Posterior cingulate gyrus (tissue), 11 donors: ENCODE data around the gene TM9SF3.

Experiments used
- DNase-seq, 10 donors: peaks; one replicate each; pipeline versions ENCODE4 v3.0.0 to v3.0.0-alpha.2; 2020 to 2021; ENCODE audit warnings: mixed read lengths in 3 of 10
- intact Hi-C: fragments of 100-400 bp; cut with DNase I; formaldehyde crosslinking; loops from one replicate; pipeline ENCODE4 v1.15.1; 2023

Gene TM9SF3

DNA sequence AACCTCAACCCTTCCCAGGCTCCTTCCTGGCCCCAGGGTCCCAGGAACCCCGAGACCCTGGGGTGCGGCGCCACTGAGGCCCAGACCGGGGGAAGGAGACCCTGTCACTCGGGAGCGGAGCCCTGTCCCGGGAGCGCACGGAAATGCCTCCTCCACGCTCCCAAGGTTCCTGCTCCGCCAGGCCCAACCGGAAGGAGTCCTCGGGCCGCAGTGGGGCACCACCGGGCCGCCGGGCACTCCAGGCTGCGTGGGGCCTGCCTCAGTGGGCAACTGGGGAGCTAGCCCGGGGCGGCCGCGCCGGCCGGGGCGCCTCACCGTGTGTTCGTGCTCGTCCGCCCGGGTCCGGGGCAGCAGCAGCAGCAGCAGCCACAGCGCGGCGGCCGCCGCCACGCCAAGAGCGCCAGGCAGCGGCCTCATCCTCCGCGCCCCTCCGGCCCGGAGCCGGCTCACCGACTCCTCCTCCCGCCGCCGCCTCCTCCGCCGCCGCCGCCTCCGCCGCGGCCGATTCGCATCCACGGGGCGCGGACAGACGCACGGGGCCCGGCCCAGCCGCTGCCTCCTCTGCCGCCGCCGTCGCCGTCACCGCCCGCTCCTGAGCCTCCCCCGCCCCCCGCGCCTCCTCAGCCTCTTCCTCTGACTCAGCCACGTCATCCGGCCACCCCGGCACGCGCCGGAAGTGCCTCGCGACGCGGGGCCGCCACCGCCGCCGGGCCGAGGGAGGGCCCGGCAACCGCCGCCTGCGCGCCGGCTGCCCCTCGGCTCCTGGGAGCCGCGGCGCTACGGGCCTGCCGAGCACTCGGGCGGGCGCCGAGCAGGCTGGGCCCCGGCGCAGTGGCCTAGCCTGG lies at the start of gene TM9SF3:
Gene TM9SF3 (minus strand): TSS at position 594 of the 845 bp plus-strand sequence. CDS start 177 bp downstream, at position 417.
- DNase-seq = peak; percentile 82 to 98 (median 90)
- intact Hi-C loops = loop anchor here (2.0 to 10.0 kb wide), 3 partner anchors 74 to 246 kb away; partner anchors contain the start of genes LCOR and TLL2

- intact Hi-C loops = no loop called here
- no peak for DNase-seq
Observed at GRCh38 chr10:96636551-96636950, 49.7 kb upstream of the TM9SF3 start.

- intact Hi-C loops = no loop called here
- DNase-seq = no peak
Observed at GRCh38 chr10:96632974-96633710, 46.3 kb upstream of the TM9SF3 start.

- intact Hi-C loops = no loop called here
- DNase-seq = no peak
Observed at GRCh38 chr10:96627292-96627691, 40.5 kb upstream of the TM9SF3 start.

- intact Hi-C loops = no loop called here
- DNase-seq = no peak
Observed at GRCh38 chr10:96626795-96627194, 40.0 kb upstream of the TM9SF3 start.

DNA sequence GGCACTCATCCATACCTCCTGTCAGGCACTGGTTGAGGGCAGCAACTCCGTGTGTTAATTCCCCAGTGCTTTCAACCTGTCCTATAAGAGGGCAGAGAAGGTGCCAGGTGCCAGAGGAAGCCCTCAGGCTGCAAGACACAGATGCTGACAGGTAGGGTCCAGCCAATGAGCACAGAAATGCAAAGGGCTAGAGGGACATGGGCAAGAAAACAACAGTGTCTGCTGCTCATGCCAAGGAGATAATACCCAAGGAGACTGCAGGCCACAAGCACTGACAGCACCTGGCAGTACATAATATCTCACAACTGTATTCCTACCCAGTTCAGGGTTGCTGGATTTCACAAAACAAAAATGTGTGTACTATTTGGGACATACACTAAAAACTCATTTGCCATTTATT lies 38.4 kb upstream of the TM9SF3 start:
- DNase-seq = no peak
- intact Hi-C loops = no loop called here

GRCh38 chr10:96622013-96622787 lies 35.4 kb upstream of the TM9SF3 start:
- no peak for DNase-seq
- intact Hi-C loops = no loop called here

DNA sequence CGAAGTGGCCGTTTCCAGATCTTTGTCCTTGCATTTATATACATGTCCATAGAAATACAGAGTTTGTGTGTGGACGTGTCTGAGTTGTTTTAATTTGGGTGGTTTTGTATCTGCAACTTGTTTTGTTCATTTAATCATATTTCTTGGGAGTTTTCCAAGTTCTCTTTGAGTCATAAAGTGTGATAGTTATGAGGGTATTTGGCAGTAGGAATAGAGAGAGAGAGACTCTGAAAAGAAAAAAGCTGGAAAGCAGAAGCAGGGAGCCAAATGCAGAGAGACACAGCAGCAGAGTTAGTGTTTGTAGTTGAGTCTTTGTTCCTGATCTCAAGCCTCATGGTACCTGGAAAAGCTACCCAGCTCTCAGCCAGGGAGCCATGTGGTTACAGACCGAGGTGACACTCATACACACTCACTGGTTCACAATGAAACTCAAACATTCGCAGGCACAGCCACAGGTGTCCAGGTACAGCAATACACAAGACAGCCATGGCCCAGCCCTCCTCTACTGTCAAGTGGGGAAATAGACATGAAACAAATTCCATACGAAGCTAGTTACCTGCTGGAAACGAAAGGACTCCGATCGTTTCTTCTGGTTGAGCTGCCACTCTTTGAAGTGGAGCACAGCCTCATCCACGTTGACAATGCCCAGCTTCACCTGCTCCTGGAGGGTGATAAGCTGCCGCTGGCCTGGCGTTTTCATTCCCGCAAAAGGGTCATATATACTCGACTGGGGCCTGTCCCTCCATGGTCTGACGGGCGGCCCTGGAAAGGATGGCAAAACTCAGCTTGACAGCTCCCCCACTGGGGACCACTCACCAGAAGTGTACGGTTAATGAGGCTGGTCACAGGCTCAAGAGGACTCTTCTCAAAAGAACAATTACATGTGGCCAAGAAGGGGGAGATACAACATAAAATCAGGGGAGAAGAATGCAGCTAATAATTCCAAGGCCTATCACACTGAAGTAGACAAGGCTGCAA lies 33.3 kb upstream of the TM9SF3 start:
- intact Hi-C loops = no loop called here

DNA sequence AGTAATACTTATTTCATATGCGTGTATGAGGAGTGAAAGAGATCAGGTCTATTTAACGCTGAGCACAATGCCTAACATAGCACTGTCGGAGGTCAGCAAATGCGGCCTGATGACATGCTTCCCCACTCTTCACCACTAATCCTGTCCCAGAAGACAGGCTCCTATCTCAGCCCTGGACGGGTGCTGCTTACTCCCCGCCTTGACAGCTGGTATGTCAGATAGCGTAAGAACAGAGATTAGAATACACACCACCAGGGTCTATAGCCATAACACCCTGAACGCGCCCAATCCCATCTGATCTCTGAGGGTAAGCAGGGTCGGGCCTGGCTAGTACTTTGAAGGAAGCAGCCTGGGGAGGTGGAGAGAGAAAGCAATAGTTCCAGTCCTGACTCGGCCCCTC lies 32.3 kb upstream of the TM9SF3 start:
- DNase-seq = no peak
- intact Hi-C loops = no loop called here

More for the DNA sequence above, 33.3 kb upstream of the TM9SF3 start:
- DNase-seq = no peak

- intact Hi-C loops = no loop called here
- peak in 7 of 10 donors; percentile 24 to 47 (median 37) for DNase-seq
Observed at GRCh38 chr10:96618653-96619052, 31.8 kb upstream of the TM9SF3 start.

DNA sequence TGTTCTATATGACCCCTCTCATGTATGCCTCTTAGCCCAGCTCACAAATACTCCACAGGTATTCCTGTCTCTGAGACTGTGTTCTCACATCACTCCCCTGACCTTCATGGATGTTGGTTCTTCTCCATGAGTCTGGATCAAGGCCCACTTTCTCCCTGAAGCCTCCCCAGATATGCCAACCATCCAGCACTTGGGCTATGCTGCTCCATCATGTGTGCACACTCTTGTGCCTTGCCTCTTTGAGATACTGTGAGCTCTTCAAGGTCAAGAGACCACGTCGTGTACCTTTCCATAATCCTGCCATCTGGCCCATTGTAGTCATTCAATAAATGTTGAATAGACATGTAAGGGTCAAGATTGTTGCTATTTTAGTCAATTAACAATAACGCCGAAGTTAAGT lies 30.1 kb upstream of the TM9SF3 start:
- intact Hi-C loops = no loop called here
- no peak for DNase-seq

GRCh38 chr10:96614515-96614914 lies 27.7 kb upstream of the TM9SF3 start:
- DNase-seq = no peak
- intact Hi-C loops = no loop called here

GRCh38 chr10:96613576-96613975 lies 26.8 kb upstream of the TM9SF3 start:
- intact Hi-C loops = no loop called here
- no peak for DNase-seq

DNA sequence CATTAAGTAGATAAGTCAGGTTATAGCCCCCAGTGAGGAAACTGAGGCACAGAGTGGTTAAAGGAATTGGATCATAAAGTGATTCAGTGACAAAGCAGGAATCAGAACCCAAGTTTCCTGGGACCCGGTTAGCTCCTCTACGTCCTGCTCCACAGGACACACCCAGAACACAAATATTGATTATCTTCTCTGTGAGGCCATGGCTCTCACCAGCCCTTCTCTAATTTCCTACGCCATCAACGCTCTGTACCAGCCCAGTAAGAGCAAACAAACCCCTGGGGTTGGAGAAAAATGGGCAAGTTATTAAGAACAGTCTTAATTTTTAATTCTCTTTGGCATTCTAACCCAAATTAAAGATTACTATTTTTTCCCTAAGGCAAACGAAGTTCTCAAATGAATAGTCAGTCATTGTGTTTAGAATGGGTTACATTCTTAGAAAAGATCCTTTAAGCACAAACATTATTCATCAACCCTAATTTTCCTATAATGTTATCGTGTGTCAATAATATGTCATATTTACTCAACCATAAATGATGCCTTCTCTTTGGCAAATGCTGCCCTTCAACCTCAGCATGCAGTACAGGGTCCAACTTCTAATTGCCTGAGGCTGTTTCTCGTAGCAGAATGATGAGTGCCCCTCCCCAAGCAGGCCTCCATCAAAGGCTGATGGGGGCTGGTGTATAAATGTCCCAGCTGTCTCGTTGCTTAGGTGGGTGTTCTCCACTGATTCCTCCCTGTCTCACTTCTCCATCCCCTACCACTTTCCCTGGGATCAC lies 25.4 kb upstream of the TM9SF3 start:
- intact Hi-C loops = no loop called here

DNA sequence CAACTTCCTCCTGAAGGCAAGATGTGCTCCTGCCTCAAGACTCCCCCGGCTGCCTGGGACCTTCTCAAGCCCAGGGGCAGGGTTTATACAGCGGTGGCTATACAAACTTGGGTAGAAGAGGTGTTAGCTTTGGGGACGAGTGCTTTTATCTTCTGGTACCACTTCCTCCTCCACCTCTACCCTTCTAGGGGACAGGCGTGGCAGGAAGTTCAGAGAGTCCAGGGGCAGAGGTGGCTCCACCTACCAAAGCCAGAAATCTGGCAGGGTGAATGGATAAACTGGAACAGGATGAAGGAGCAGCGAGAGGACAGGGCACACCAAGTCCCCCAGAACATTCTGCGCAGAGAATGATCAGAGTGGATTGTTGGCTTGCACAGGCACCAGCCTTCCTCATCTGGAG lies 24.0 kb upstream of the TM9SF3 start:
- intact Hi-C loops = no loop called here
- DNase-seq = no peak

More for the DNA sequence above, 25.4 kb upstream of the TM9SF3 start:
- DNase-seq = no peak

DNA sequence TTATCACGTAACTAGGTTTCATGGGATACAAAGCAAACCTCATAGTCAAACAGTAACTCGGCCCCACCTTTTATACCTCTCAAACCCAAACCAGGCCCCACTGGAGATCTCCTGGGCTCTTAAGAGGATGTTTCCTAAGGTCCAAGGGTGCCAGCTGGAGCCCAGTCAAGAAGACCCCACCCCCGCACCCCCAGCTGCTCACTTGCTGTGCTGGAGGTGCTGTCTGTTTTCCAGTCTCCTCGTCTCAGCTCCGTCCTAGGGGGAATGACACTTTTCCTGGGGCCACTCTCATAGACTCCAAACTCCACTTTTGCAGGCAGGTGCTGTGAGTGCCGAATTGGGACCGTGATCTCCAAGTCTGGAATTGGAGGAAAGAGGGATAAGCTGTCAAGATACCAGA lies 22.7 kb upstream of the TM9SF3 start:
- peak in 1 of 10 donors; percentile 47 for DNase-seq
- intact Hi-C loops = no loop called here

DNA sequence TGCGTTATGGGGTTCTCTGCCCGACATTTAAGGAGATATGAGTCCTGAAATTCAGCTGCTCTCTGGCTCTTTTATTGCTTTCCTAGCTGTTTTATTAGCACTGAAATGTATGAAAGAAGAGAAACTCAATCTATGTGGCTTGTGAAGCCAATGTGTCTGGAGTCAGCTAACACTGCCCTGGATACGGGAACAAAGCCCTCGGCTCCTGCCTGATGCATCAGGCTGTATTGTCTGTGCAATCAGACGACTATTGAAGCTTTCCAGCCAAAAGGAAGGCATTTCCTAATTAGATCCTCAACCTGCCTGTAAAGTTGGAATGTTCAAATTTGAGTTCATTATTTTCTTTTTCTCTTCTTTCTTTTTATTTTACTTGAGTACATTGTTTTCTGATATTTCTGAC lies 22.0 kb upstream of the TM9SF3 start:
- intact Hi-C loops = no loop called here
- peak in 1 of 10 donors; percentile 29 for DNase-seq

DNA sequence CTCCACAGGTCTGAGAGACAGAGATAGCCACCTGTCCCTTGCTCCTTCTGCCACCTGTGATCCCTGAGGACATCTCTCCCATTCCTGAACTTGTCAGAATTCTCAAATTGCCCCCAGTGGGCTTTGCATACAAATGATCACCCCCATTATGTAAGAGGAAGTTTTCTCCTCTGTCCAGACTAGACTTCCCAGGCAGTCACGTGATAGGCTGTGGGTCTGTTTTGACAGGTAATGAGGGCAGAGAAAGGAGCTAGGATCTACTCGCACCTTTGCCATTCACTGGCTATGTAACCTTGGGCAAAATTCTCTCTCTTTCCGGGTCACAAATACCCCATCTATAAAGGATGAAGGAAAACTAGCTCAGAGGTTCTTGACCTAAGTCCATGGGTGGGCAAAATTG lies 21.4 kb upstream of the TM9SF3 start:
- DNase-seq = no peak
- intact Hi-C loops = no loop called here

- intact Hi-C loops = no loop called here
- DNase-seq = no peak
Observed at GRCh38 chr10:96606946-96607345, 20.1 kb upstream of the TM9SF3 start.
